ENCODE data around the gene ECSIT. TPM values are rescaled to one million over a fixed set of nuclear protein-coding genes. Genes with fewer than 3 reads are reported as not detected.
"Not testable (repeated sequence)": the region's sequence is repeated elsewhere in the genome, so short reads cannot be mapped to it uniquely, and the experiment has no call there.

ECSIT gene
- total RNA-seq, 2 experiments from 2014 or later = 37.2 to 44.6 TPM

- no peaks in the 10 kb centered on the region for H3K9me3 Mint-ChIP-seq (ENCODE audit: low read depth)
- peak overlapping the region; percentile 78 for H3K27ac Mint-ChIP-seq
- peaks cover 10% of the 10 kb centered on the region for H3K36me3 Mint-ChIP-seq (ENCODE audit: low read depth)
- DNase-seq (peak; percentile 92), ATAC-seq (peak; percentile 92)
- H3K27me3 Mint-ChIP-seq = peaks cover 20% of the 10 kb centered on the region
- H3K4me3 Mint-ChIP-seq = peak overlapping the region; percentile 66
- intact Hi-C loops (cut with DNase I, micrococcal nuclease) = loop anchor here (1.0 to 5.0 kb wide), 17 partner anchors 23 to 344 kb away; partner anchors contain the start of genes ECSIT (in 2 of the 2), ODAD3 (in 2 of the 2), PRKCSH (in 2 of the 2) and ZNF653 (in 2 of the 2)
- POLR2A ChIA-PET = interaction anchor here (1.3 kb wide), 1 partner anchor 107 kb away, joined by 4 read pairs; the partner anchor contains the start of gene SWSAP1
- peaks cover 17% of the 10 kb centered on the region for H3K4me1 Mint-ChIP-seq
- CTCF ChIA-PET = interaction anchor here (0.6 to 1.7 kb wide), 19 partner anchors 24 to 1464 kb away, joined by 3 to 16 read pairs (median 4); partner anchors contain the start of genes ECSIT, EPOR, RAD23A and SWSAP1
These were observed 47.2 kb downstream of the ECSIT start for GRCh38 chr19:11481534-11482383.

- Mint-ChIP-seq H3K4me3 (peak within 1 kb of the TSS; percentile 66), H3K4me1 (peaks cover 17% of the 10 kb centered on the region), H3K27me3 (peaks cover 20% of the 10 kb centered on the region), H3K9me3 (ENCODE audit: low read depth) (no peaks in the 10 kb centered on the region), H3K36me3 (ENCODE audit: low read depth) (peaks cover 10% of the 10 kb centered on the region), H3K27ac (no peak within 1 kb of the TSS)
- ChIA-PET POLR2A (no interaction called here), CTCF (no interaction called here)
- intact Hi-C loops (cut with DNase I, micrococcal nuclease) = loop anchor here in 1 of 2 experiments (5.0 kb wide), 1 partner anchor 189 kb away; no protein-coding TSS in a partner anchor
- peak; percentile 39 for DNase-seq
- ATAC-seq = no peak
These were observed 48.0 kb downstream of the ECSIT start, which contains the start of gene ELAVL3 for GRCh38 chr19:11480715-11481533. ELAVL3 (minus strand) TSS chr19:11481046; CDS start chr19:11480608, 438 bp downstream.

GRCh38 chr19:11479898-11480714, 48.8 kb downstream of the ECSIT start:
- DNase-seq (no peak), ATAC-seq (no peak)
- POLR2A ChIA-PET = no interaction called here
- Mint-ChIP-seq H3K27ac (no peak overlapping the region), H3K27me3 (peaks cover 20% of the 10 kb centered on the region), H3K9me3 (ENCODE audit: low read depth) (no peaks in the 10 kb centered on the region), H3K4me3 (no peak overlapping the region), H3K36me3 (ENCODE audit: low read depth) (peaks cover 9% of the 10 kb centered on the region), H3K4me1 (peaks cover 17% of the 10 kb centered on the region)
- intact Hi-C loops (cut with DNase I, micrococcal nuclease) = loop anchor here in 1 of 2 experiments (5.0 kb wide), 1 partner anchor 188 kb away; no protein-coding TSS in a partner anchor
- CTCF ChIA-PET = no interaction called here

DNA sequence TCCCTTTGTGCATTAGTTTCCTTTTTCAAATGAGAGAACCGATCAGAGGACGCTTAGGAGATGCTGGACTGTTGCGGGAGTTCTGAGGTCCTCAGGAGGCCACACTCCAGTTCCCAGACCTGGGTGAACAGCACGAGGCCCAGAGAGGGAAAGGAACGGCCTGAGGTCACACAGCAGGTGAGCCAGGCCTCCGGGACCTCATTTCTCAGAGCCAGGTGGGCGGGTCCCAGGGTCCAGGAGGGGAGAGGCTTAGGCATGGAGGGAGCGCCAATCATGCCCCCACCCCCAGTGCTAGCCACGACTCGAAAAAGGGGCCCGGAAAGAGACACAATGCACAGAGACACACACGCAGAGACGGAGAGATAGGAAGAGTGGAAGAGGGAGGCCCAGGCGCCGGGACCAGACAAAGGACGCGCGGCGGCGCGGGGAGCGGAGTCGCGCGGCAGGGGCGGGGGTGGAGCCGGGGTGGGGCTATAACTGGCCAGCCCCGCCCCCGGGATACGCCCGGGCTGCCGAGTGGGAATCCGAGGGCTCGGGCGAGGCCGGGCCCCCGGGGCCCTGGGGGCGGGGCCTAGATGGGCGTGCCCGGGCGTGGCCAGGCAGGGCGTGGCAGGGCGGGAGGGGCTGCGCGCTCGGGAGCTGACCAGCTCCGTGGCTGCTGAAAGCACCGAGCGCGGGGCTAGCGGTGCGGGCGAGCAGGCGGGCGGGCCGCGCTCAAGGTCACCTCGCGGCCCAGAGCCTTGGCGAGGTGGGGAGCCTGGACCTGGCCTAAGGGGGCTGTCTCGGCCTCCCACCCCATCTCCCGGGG, 49.6 kb downstream of the ECSIT start:
- Mint-ChIP-seq H3K27ac (no peak overlapping the region), H3K36me3 (ENCODE audit: low read depth) (peaks cover 7% of the 10 kb centered on the region), H3K9me3 (ENCODE audit: low read depth) (no peaks in the 10 kb centered on the region), H3K27me3 (peaks cover 20% of the 10 kb centered on the region), H3K4me3 (no peak overlapping the region), H3K4me1 (peaks cover 17% of the 10 kb centered on the region)
- ATAC-seq (no peak), DNase-seq (peak; percentile 72)
- intact Hi-C loops (cut with DNase I, micrococcal nuclease) = no loop called here
- POLR2A ChIA-PET = no interaction called here
- CTCF ChIA-PET = no interaction called here

GRCh38 chr19:11478167-11479089, 50.5 kb downstream of the ECSIT start:
- ChIA-PET CTCF (interaction anchor here (0.8 kb wide), 1 partner anchor 104 kb away, joined by 3 read pairs; the partner anchor contains the start of gene SWSAP1), POLR2A (no interaction called here)
- ATAC-seq (no peak), DNase-seq (no peak)
- H3K27ac Mint-ChIP-seq = no peak overlapping the region
- no peak overlapping the region for H3K4me3 Mint-ChIP-seq
- H3K9me3 Mint-ChIP-seq (ENCODE audit: low read depth) = no peaks in the 10 kb centered on the region
- intact Hi-C loops (cut with DNase I, micrococcal nuclease) = no loop called here
- peaks cover 3% of the 10 kb centered on the region for H3K36me3 Mint-ChIP-seq (ENCODE audit: low read depth)
- H3K27me3 Mint-ChIP-seq = peaks cover 20% of the 10 kb centered on the region
- H3K4me1 Mint-ChIP-seq = peaks cover 17% of the 10 kb centered on the region

DNA sequence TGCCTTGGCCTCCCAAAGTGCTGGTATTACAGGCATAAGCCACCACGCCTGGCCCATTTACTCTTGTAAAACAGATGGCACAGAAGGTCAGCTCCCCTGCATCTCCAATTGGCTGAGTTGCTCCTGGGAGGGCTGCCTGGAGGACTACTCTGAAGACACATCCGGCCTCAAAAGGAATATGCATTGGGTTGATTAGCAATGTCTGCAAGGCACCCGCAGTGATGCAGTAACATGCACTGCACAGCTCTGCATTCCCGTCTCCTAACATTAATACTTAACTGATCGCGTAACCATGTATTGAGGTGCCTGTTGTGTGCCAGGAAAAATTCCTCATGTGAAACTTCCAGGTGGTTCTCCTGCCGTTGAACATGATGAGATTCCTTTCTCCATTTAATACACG, 53.1 kb downstream of the ECSIT start:
- CTCF ChIA-PET = no interaction called here
- H3K36me3 Mint-ChIP-seq (ENCODE audit: low read depth) = no peaks in the 10 kb centered on the region
- DNase-seq (no peak), ATAC-seq (no peak)
- H3K27ac Mint-ChIP-seq = no peak overlapping the region
- POLR2A ChIA-PET = no interaction called here
- peaks cover 10% of the 10 kb centered on the region for H3K27me3 Mint-ChIP-seq
- intact Hi-C loops (cut with DNase I, micrococcal nuclease) = no loop called here
- peaks cover 3% of the 10 kb centered on the region for H3K4me1 Mint-ChIP-seq
- H3K4me3 Mint-ChIP-seq = no peak overlapping the region
- H3K9me3 Mint-ChIP-seq (ENCODE audit: low read depth) = no peaks in the 10 kb centered on the region

GRCh38 chr19:11475343-11475742, 53.6 kb downstream of the ECSIT start:
- H3K36me3 Mint-ChIP-seq (ENCODE audit: low read depth); CTCF ChIA-PET; ATAC-seq; H3K27ac Mint-ChIP-seq; H3K27me3 Mint-ChIP-seq; intact Hi-C loops (cut with DNase I, micrococcal nuclease); DNase-seq; H3K9me3 Mint-ChIP-seq (ENCODE audit: low read depth); H3K4me1 Mint-ChIP-seq; H3K4me3 Mint-ChIP-seq; POLR2A ChIA-PET: not testable (repeated sequence)

- Mint-ChIP-seq H3K4me1 (no peaks in the 10 kb centered on the region), H3K4me3 (no peak overlapping the region), H3K27me3 (peaks cover 4% of the 10 kb centered on the region), H3K36me3 (ENCODE audit: low read depth) (no peaks in the 10 kb centered on the region), H3K9me3 (ENCODE audit: low read depth) (no peaks in the 10 kb centered on the region), H3K27ac (no peak overlapping the region)
- CTCF ChIA-PET = interaction anchor here (0.6 kb wide), 1 partner anchor 689 kb away, joined by 3 read pairs; no protein-coding TSS in a partner anchor
- POLR2A ChIA-PET = no interaction called here
- ATAC-seq (no peak), DNase-seq (no peak)
- intact Hi-C loops (cut with DNase I, micrococcal nuclease) = no loop called here
These were observed 55.2 kb downstream of the ECSIT start for GRCh38 chr19:11473725-11474124.

GRCh38 chr19:11468266-11468845, 60.6 kb downstream of the ECSIT start:
- intact Hi-C loops (cut with DNase I, micrococcal nuclease); ATAC-seq; DNase-seq; H3K4me1 Mint-ChIP-seq; POLR2A ChIA-PET; H3K36me3 Mint-ChIP-seq (ENCODE audit: low read depth); H3K27ac Mint-ChIP-seq; H3K4me3 Mint-ChIP-seq; CTCF ChIA-PET; H3K9me3 Mint-ChIP-seq (ENCODE audit: low read depth); H3K27me3 Mint-ChIP-seq: not testable (repeated sequence)
